H9 (cell line): ENCODE results near the gene UBXN11. TPM values are rescaled to one million over a fixed set of nuclear protein-coding genes. Genes with fewer than 3 reads are reported as not detected.

Experiments used
- DNase-seq: peaks from one replicate; pipeline ENCODE4 v3.0.0-alpha.2; 2017
- H2AFZ ChIP-seq: one replicate; pipeline ENCODE4 v1.6.1; 2013; ENCODE audit warnings: mild to moderate bottlenecking, low read length, control low read depth, moderate library complexity
- H2AK5ac ChIP-seq: 2 replicates; pipeline ENCODE4 v1.6.1; 2013; ENCODE audit warnings: low read length, control low read depth, mixed read lengths; ENCODE audit not compliant: insufficient read length
- H2BK120ac ChIP-seq: one replicate; pipeline ENCODE4 v1.6.1; 2013; ENCODE audit warnings: low read depth, mild to moderate bottlenecking, low read length, control low read depth, inconsistent platforms; ENCODE audit not compliant: poor library complexity, severe bottlenecking
- H2BK12ac ChIP-seq: 2 replicates; pipeline ENCODE4 v1.6.1; 2013; ENCODE audit warnings: low read length, control low read depth, mixed read lengths, low read depth; ENCODE audit not compliant: insufficient read length
- H2BK15ac ChIP-seq: 2 replicates; pipeline ENCODE4 v1.6.1; 2013; ENCODE audit warnings: low read depth, low read length, control low read depth
- H2BK20ac ChIP-seq: one replicate; pipeline ENCODE4 v1.6.1; 2013; ENCODE audit warnings: low read depth, mild to moderate bottlenecking, low read length, control low read depth, inconsistent platforms; ENCODE audit not compliant: poor library complexity, severe bottlenecking
- H2BK5ac ChIP-seq: 2 replicates; pipeline ENCODE4 v1.6.1; 2013; ENCODE audit warnings: low read length, control low read depth, mixed read lengths; ENCODE audit not compliant: insufficient read length
- H3K14ac ChIP-seq: 2 replicates; pipeline ENCODE4 v1.6.1; 2013; ENCODE audit warnings: low read length, control low read depth; ENCODE audit not compliant: insufficient read depth
- H3K18ac ChIP-seq: 2 replicates; pipeline ENCODE4 v1.6.1; 2013; ENCODE audit warnings: low read depth, mild to moderate bottlenecking, mixed read lengths, low read length, control low read depth; ENCODE audit not compliant: insufficient read length
- H3K23ac ChIP-seq: 2 replicates; pipeline ENCODE4 v1.6.1; 2013; ENCODE audit warnings: low read length, control low read depth, mixed read lengths, low read depth; ENCODE audit not compliant: insufficient read length
- H3K23me2 ChIP-seq: 2 replicates; pipeline ENCODE4 v1.6.1; 2013; ENCODE audit warnings: low read depth, mild to moderate bottlenecking, mixed read lengths, low read length, control low read depth; ENCODE audit not compliant: insufficient read length, poor library complexity, severe bottlenecking
- H3K27ac ChIP-seq: 2 replicates; pipeline ENCODE4 v1.5.1; 2013; ENCODE audit warnings: low read length, control low read depth, mixed read lengths, low read depth; ENCODE audit not compliant: insufficient read length
- H3K27me3 ChIP-seq: 2 replicates; pipeline ENCODE4 v1.6.1; 2013; ENCODE audit warnings: low read length, control low read depth, inconsistent platforms; ENCODE audit not compliant: insufficient read depth
- H3K4ac ChIP-seq: 2 replicates; pipeline ENCODE4 v1.6.1; 2013; ENCODE audit warnings: low read depth, mild to moderate bottlenecking, control low read depth, inconsistent platforms, low read length, moderate library complexity
- H3K4me1 ChIP-seq: 2 replicates; pipeline ENCODE4 v1.6.1; 2013; ENCODE audit warnings: low read length, control low read depth, inconsistent platforms; ENCODE audit not compliant: insufficient read depth
- H3K4me2 ChIP-seq: 2 replicates; pipeline ENCODE4 v1.6.1; 2013; ENCODE audit warnings: low read length, control low read depth, mixed read lengths; ENCODE audit not compliant: insufficient read length, insufficient read depth
- H3K56ac ChIP-seq: 2 replicates; pipeline ENCODE4 v1.6.1; 2013; ENCODE audit warnings: low read depth, mild to moderate bottlenecking, mixed read lengths, low read length, control low read depth; ENCODE audit not compliant: insufficient read length
- H3K79me1 ChIP-seq: 2 replicates; pipeline ENCODE4 v1.6.1; 2013; ENCODE audit warnings: low read depth, mild to moderate bottlenecking, moderate library complexity, low read length, control low read depth, inconsistent platforms; ENCODE audit not compliant: insufficient read depth, poor library complexity, severe bottlenecking
- H3K79me2 ChIP-seq: 2 replicates; pipeline ENCODE4 v1.6.1; 2013; ENCODE audit warnings: low read length, control low read depth, inconsistent platforms; ENCODE audit not compliant: insufficient read depth
- H3K9ac ChIP-seq: 2 replicates; pipeline ENCODE4 v1.6.1; 2013; ENCODE audit warnings: low read length, control low read depth, mixed read lengths; ENCODE audit not compliant: insufficient read length; ENCODE audit errors: extremely low read depth
- H3K9me3 ChIP-seq: one replicate; pipeline ENCODE4 v1.6.1; 2013; ENCODE audit warnings: low read depth, low read length, inconsistent platforms; ENCODE audit not compliant: control insufficient read depth
- H3T11ph ChIP-seq: one replicate; pipeline ENCODE4 v1.6.1; 2013; ENCODE audit warnings: mild to moderate bottlenecking, low read length, control low read depth, inconsistent platforms
- H4K20me1 ChIP-seq: one replicate; pipeline ENCODE4 v1.6.1; 2013; ENCODE audit not compliant: control insufficient read depth, insufficient read length, insufficient read depth
- H4K5ac ChIP-seq: 2 replicates; pipeline ENCODE4 v1.6.1; 2013; ENCODE audit warnings: low read depth, mild to moderate bottlenecking, mixed read lengths, low read length, control low read depth; ENCODE audit not compliant: insufficient read length
- H4K8ac ChIP-seq: replicated peaks from 2 replicates; pipeline ENCODE4 v1.6.1; 2013; ENCODE audit warnings: low read length, control low read depth, mixed read lengths, low read depth; ENCODE audit not compliant: insufficient read length
- H4K91ac ChIP-seq: 2 replicates; pipeline ENCODE4 v1.6.1; 2013; ENCODE audit warnings: low read depth, mild to moderate bottlenecking, moderate library complexity, mixed read lengths, low read length, control low read depth; ENCODE audit not compliant: insufficient read length
- H3K27ac Mint-ChIP-seq, 3 experiments: 2 replicates in 2 of 3; 3 replicates in 1 of 3; pipeline ENCODE4 v1.8.0; 2020 to 2021; ENCODE audit warnings: mixed read lengths in 3 of 3, mild to moderate bottlenecking in 1 of 3, moderate library complexity in 1 of 3
- H3K27me3 Mint-ChIP-seq: 2 replicates; pipeline ENCODE4 v1.8.0; 2021; ENCODE audit warnings: low read depth, mild to moderate bottlenecking, moderate library complexity, mixed read lengths
- H3K36me3 Mint-ChIP-seq, 3 experiments: 2 replicates in 2 of 3; 3 replicates in 1 of 3; pipeline ENCODE4 v1.8.0; 2020 to 2021; ENCODE audit warnings: low read depth in 3 of 3, mixed read lengths in 3 of 3; ENCODE audit not compliant: insufficient read depth in 1 of 3
- H3K4me1 Mint-ChIP-seq, 2 experiments: 2 replicates each; pipeline ENCODE4 v1.8.0; 2020; ENCODE audit warnings: mixed read lengths in 2 of 2
- H3K4me3 Mint-ChIP-seq, 2 experiments: 2 replicates in 1 of 2; 3 replicates in 1 of 2; pipeline ENCODE4 v1.8.0; 2020 to 2021; ENCODE audit warnings: mild to moderate bottlenecking in 2 of 2, mixed read lengths in 2 of 2, moderate library complexity in 1 of 2
- H3K9me3 Mint-ChIP-seq, 2 experiments: 2 replicates in 1 of 2; 3 replicates in 1 of 2; pipeline ENCODE4 v1.8.0; 2020; ENCODE audit warnings: mild to moderate bottlenecking in 2 of 2, mixed read lengths in 2 of 2, moderate library complexity in 1 of 2
- CTCF ChIP-seq: fragments of 200-600 bp; sonication (generic); conservative IDR thresholded peaks from 3 replicates; pipeline ENCODE4 v1.8.0; 2021; ENCODE audit warnings: antibody characterized with exemption, mild to moderate bottlenecking
- WGBS: extraction: QIAGEN DNeasy Blood & Tissue Kit; methylation state at CpG from one replicate; pipeline ENCODE4 v1.1.7; 2013; ENCODE audit warnings: missing lambda C conversion rate, low lambda C conversion rate, mixed read lengths; ENCODE audit not compliant: insufficient read length; ENCODE audit errors: extremely low coverage; 5-methylcytosine and 5-hydroxymethylcytosine counted together
- total RNA-seq: library from RNA; stranded (reverse); gene quantifications from 2 replicates; pipeline ENCODE4 v1.2.1, GENCODE V29; 2021

Gene UBXN11
- total RNA-seq, 1 experiment from 2014 or later = 13.7 TPM

GRCh38 chr1:26302733-26303405 is 3.6 kb downstream of the UBXN11 start:
- Mint-ChIP-seq H3K4me3 (no peak overlapping the region), H3K36me3 (no peaks in the 10 kb centered on the region), H3K9me3 (no peaks in the 10 kb centered on the region), H3K27me3 (0 out of 2 replicates have a peak, but pooled peaks cover 2% of the 10 kb centered on the region), H3K4me1 (peaks cover 19 to 21% of the 10 kb centered on the region in 2 experiments), H3K27ac (peak overlapping the region in 2 of 3 experiments; percentile 34 to 53; a peak in 2 of 7 replicates)
- Histone ChIP-seq H3K79me2 (no peaks in the 10 kb centered on the region), H4K20me1 (no peaks in the 10 kb centered on the region), H2BK12ac (no peak overlapping the region), H2AK5ac (no peak overlapping the region), H2BK5ac (no peak overlapping the region), H4K91ac (no peak overlapping the region), H3K27ac (no peak overlapping the region), H3K4me1 (0 out of 2 replicates have a peak, but pooled peaks cover 3% of the 10 kb centered on the region), H3K4me2 (no peak overlapping the region), H3K18ac (no peak overlapping the region), H2BK15ac (no peak overlapping the region), H2AFZ (no peak overlapping the region), H3T11ph (no peak overlapping the region), H2BK20ac (no peak overlapping the region), H3K9me3 (no peaks in the 10 kb centered on the region), H3K56ac (no peak overlapping the region), H3K9ac (no peak overlapping the region), H4K5ac (no peak overlapping the region), H4K8ac (no peak overlapping the region), H3K4ac (no peak overlapping the region), H3K23ac (no peak overlapping the region), H2BK120ac (no peak overlapping the region), H3K79me1 (no peaks in the 10 kb centered on the region), H3K23me2 (peaks cover 3% of the 10 kb centered on the region), H3K14ac (no peak overlapping the region), H3K27me3 (no peaks in the 10 kb centered on the region)
- WGBS = no CpG with 5 or more reads among the region's 8 CpGs
- no peak for TF ChIP-seq CTCF
- no peak for DNase-seq
